HFFc6 (cell line): ENCODE data around the gene STAM2. TPM values are rescaled to one million over a fixed set of nuclear protein-coding genes. Genes with fewer than 3 reads are reported as not detected.

Experiments used
- DNase-seq: peaks from one replicate; pipeline ENCODE4 v3.0.0-alpha.2; 2018
- H3K27ac Mint-ChIP-seq: 2 replicates; pipeline ENCODE4 v1.8.0; 2020; ENCODE audit warnings: mild to moderate bottlenecking, mixed read lengths
- H3K27me3 Mint-ChIP-seq: 2 replicates; pipeline ENCODE4 v1.8.0; 2021; ENCODE audit warnings: mild to moderate bottlenecking, moderate library complexity, mixed read lengths; ENCODE audit not compliant: insufficient read depth
- H3K36me3 Mint-ChIP-seq: 2 replicates; pipeline ENCODE4 v1.8.0; 2021; ENCODE audit warnings: low read depth, mixed read lengths
- H3K4me1 Mint-ChIP-seq: 2 replicates; pipeline ENCODE4 v1.8.0; 2020; ENCODE audit warnings: low read depth, mixed read lengths
- H3K4me3 Mint-ChIP-seq: 2 replicates; pipeline ENCODE4 v1.8.0; 2020; ENCODE audit warnings: mild to moderate bottlenecking, moderate library complexity, mixed read lengths
- H3K9me3 Mint-ChIP-seq: 2 replicates; pipeline ENCODE4 v1.8.0; 2020; ENCODE audit warnings: mild to moderate bottlenecking, mixed read lengths
- CTCF ChIP-seq: fragments of 200-600 bp; sonication (generic); IDR thresholded peaks from 2 replicates; pipeline ENCODE4 v1.5.0; 2021; ENCODE audit warnings: antibody characterized with exemption, mild to moderate bottlenecking
- total RNA-seq, 6 experiments: library from RNA; stranded (reverse); fragmentation: NEBNext Ultra II Directional; extraction: Animal tissue kit (Norgen Biotek cat#: 25700); gene quantifications; 2 replicates in 1 of 6; 3 replicates in 5 of 6; pipeline ENCODE4 v1.2.3, GENCODE V29; 2021

STAM2 gene
- total RNA-seq, 6 experiments from 2014 or later: 33.4 to 40.3 (median 38.5) TPM

GRCh38 chr2:152098496-152099366, 76.8 kb downstream of the STAM2 start, which contains the start of gene CACNB4:
TSS of gene CACNB4 (minus strand) at chr2:152099044.
- Mint-ChIP-seq H3K4me1 (peaks cover 19% of the 10 kb centered on the region), H3K4me3 (peak within 1 kb of the TSS; percentile 84), H3K9me3 (no peaks in the 10 kb centered on the region), H3K36me3 (no peaks in the 10 kb centered on the region), H3K27me3 (peaks cover 46% of the 10 kb centered on the region), H3K27ac (no peak within 1 kb of the TSS)
- DNase-seq: no peak
- no peak for TF ChIP-seq CTCF

- Mint-ChIP-seq H3K27me3 (peaks cover 46% of the 10 kb centered on the region), H3K9me3 (no peaks in the 10 kb centered on the region), H3K4me3 (peak overlapping the region; percentile 78), H3K4me1 (peaks cover 19% of the 10 kb centered on the region), H3K27ac (no peak overlapping the region), H3K36me3 (no peaks in the 10 kb centered on the region)
- no peak for TF ChIP-seq CTCF
- DNase-seq: no peak
These were observed 77.6 kb downstream of the STAM2 start for GRCh38 chr2:152097801-152098495.

- Mint-ChIP-seq H3K27ac (no peak overlapping the region), H3K36me3 (no peaks in the 10 kb centered on the region), H3K27me3 (peaks cover 46% of the 10 kb centered on the region), H3K4me1 (peaks cover 19% of the 10 kb centered on the region), H3K4me3 (peak overlapping the region; percentile 78), H3K9me3 (no peaks in the 10 kb centered on the region)
- TF ChIP-seq CTCF: no peak
- no peak for DNase-seq
These were observed 78.2 kb downstream of the STAM2 start for GRCh38 chr2:152097290-152097800.

GRCh38 chr2:152095146-152095545, 80.4 kb downstream of the STAM2 start:
- no peak for DNase-seq
- no peak for TF ChIP-seq CTCF
- Mint-ChIP-seq H3K27ac (no peak overlapping the region), H3K4me3 (no peak overlapping the region), H3K27me3 (peaks cover 48% of the 10 kb centered on the region), H3K36me3 (no peaks in the 10 kb centered on the region), H3K4me1 (peaks cover 19% of the 10 kb centered on the region), H3K9me3 (no peaks in the 10 kb centered on the region)

GRCh38 chr2:152094014-152094413, 81.5 kb downstream of the STAM2 start:
- TF ChIP-seq CTCF: no peak
- H3K4me1 Mint-ChIP-seq: peaks cover 12% of the 10 kb centered on the region
- H3K27me3 Mint-ChIP-seq: peaks cover 42% of the 10 kb centered on the region
- H3K4me3 Mint-ChIP-seq: no peak overlapping the region
- no peak overlapping the region for H3K27ac Mint-ChIP-seq
- no peaks in the 10 kb centered on the region for H3K36me3 Mint-ChIP-seq
- DNase-seq: no peak
- no peaks in the 10 kb centered on the region for H3K9me3 Mint-ChIP-seq
